SK-N-SH (cell line): ENCODE data around the gene LEKR1.

Experiments used
- CTCF ChIP-seq: fragments of 200-600 bp; sonication (generic); IDR thresholded peaks from 2 replicates; pipeline ENCODE4 v1.6.1; 2017; ENCODE audit warnings: antibody characterized with exemption, mild to moderate bottlenecking, moderate library complexity
- EP300 ChIP-seq, 2 experiments: IDR thresholded peaks; 2 replicates each; pipeline versions ENCODE4 v1.4.0 to v1.6.1; 2012; ENCODE audit warnings: borderline replicate concordance in 1 of 2, low read depth in 1 of 2, low read length in 1 of 2
- TEAD4 ChIP-seq: IDR thresholded peaks from 2 replicates; pipeline ENCODE4 v1.4.0; 2012; ENCODE audit warnings: mild to moderate bottlenecking, borderline replicate concordance; ENCODE audit not compliant: insufficient read depth

- TF ChIP-seq CTCF (no peak), TEAD4 (no peak), EP300 (IDR thresholded peaks at IDR 0.05; ENCODE audit: borderline replicate concordance in 1 of 2, low read depth in 1 of 2, low read length in 1 of 2) (no peak)
Observed at GRCh38 chr3:156938724-156939123, 112.6 kb downstream of the LEKR1 start.
